Sigmoid colon (tissue), 7 donors: ENCODE measurements around the gene SLC25A43. TPM values are rescaled to one million over a fixed set of nuclear protein-coding genes. Genes with fewer than 3 reads are reported as not detected.
"Not testable (repeated sequence)": the region's sequence is repeated elsewhere in the genome, so short reads cannot be mapped to it uniquely, and the experiment has no call there.

Experiments
- DNase-seq: peaks from one replicate; pipeline ENCODE4 v3.0.0-alpha.2; 2019
- H3K27ac ChIP-seq, 4 donors: fragments of 200-600 bp; sonication (generic); one replicate each; pipeline ENCODE4 v1.5.1; 2016 to 2019; ENCODE audit warnings: mild to moderate bottlenecking in 1 of 4
- H3K27me3 ChIP-seq, 3 donors: fragments of 200-600 bp; sonication (generic); one replicate each; pipeline ENCODE4 v1.5.1; 2019; ENCODE audit warnings: mild to moderate bottlenecking in 1 of 3
- H3K36me3 ChIP-seq, 4 donors: fragments of 200-600 bp; sonication (generic); one replicate each; pipeline ENCODE4 v1.5.1; 2016 to 2019
- H3K4me1 ChIP-seq, 4 donors: fragments of 200-600 bp; sonication (generic); one replicate each; pipeline ENCODE4 v1.5.1; 2017 to 2019
- H3K4me3 ChIP-seq, 4 donors: fragments of 200-600 bp; sonication (generic); one replicate each; pipeline ENCODE4 v1.5.1; 2017 to 2019; ENCODE audit warnings: mild to moderate bottlenecking in 2 of 4, moderate library complexity in 1 of 4
- H3K9me3 ChIP-seq, 4 donors: fragments of 200-600 bp in 3 of 4; sonication (generic) in 3 of 4; one replicate each; pipeline versions ENCODE4 v1.5.1 to v1.6.1; 2013 to 2019
- CTCF ChIP-seq, 4 experiments: fragments of 450-650 bp in 3 of 4; fragments of 200-600 bp in 1 of 4; IDR thresholded peaks; one replicate each; pipeline ENCODE4 v1.5.1; 2016 to 2019; ENCODE audit warnings: antibody characterized with exemption in 4 of 4, mild to moderate bottlenecking in 3 of 4, moderate library complexity in 2 of 4
- EP300 ChIP-seq, 4 donors: sonication (generic); formaldehyde crosslinking; IDR thresholded peaks; one replicate each; pipeline ENCODE4 v1.6.1; 2017; ENCODE audit warnings: antibody characterized with exemption in 4 of 4
- POLR2A ChIP-seq, 2 donors: fragments of 450-650 bp; IDR thresholded peaks; one replicate each; pipeline ENCODE4 v1.6.1; 2016; ENCODE audit warnings: antibody characterized with exemption in 2 of 2, mild to moderate bottlenecking in 2 of 2, moderate library complexity in 2 of 2
- POLR2AphosphoS5 ChIP-seq, 4 donors: sonication (generic); formaldehyde crosslinking; IDR thresholded peaks; one replicate each; pipeline ENCODE4 v1.6.1; 2017; ENCODE audit warnings: antibody characterized with exemption in 4 of 4
- WGBS, 2 donors: extraction: QIAGEN DNeasy Blood & Tissue Kit; methylation state at CpG; one replicate each; pipeline ENCODE4 v1.1.7; 2013; 5-methylcytosine and 5-hydroxymethylcytosine counted together
- intact Hi-C: fragments of 100-400 bp; cut with DNase I; formaldehyde crosslinking; loops from one replicate; pipeline ENCODE4 v1.15.1; 2023
- polyA plus RNA-seq, 3 donors: library from polyadenylated mRNA; stranded (reverse); fragments of 200-250 nt; gene quantifications; one replicate each; pipeline ENCODE4 v1.2.3, GENCODE V29; 2013
- total RNA-seq, 4 donors: library from RNA; depleted of rRNA; stranded (reverse); fragments of >200 nt; gene quantifications; one replicate each; pipeline ENCODE4 v1.1.0, GENCODE V29; 2016
- donor health status: healthy with polysubstance abuse.
- donor health status: Bipolar disorder and iron deficiency.
- donor health status: healthy.

The SLC25A43 gene
- total and polyA plus RNA-seq, 7 donors: 5.3 to 39.5 (median 16.1) TPM

GRCh38 chrX:119374736-119375135 is 24.4 kb upstream of the SLC25A43 start:
- no peak for DNase-seq
- Histone ChIP-seq H3K27ac (no peak overlapping the region), H3K9me3 (no peaks in the 10 kb centered on the region), H3K36me3 (no peaks in the 10 kb centered on the region), H3K27me3 (no peaks in the 10 kb centered on the region), H3K4me1 (no peaks in the 10 kb centered on the region), H3K4me3 (no peak overlapping the region)
- WGBS, 2 donors: 74 to 89% methylated on average over 2 of the region's 2 CpGs
- intact Hi-C loops: no loop called here
- no peak for TF ChIP-seq EP300 (IDR thresholded peaks at IDR 0.05)
- no peak for TF ChIP-seq CTCF (IDR thresholded peaks at IDR 0.05)
- no peak for TF ChIP-seq POLR2A (IDR thresholded peaks at IDR 0.05)
- no peak for TF ChIP-seq POLR2AphosphoS5 (IDR thresholded peaks at IDR 0.05)

- intact Hi-C loops: no loop called here
- 84 to 86% methylated on average over 3 of the region's 3 CpGs for WGBS, 2 donors
- no peaks in the 10 kb centered on the region for H3K9me3 ChIP-seq
These were observed 23.6 kb upstream of the SLC25A43 start for GRCh38 chrX:119375561-119375960.

GRCh38 chrX:119376312-119376711 is 22.8 kb upstream of the SLC25A43 start:
- Histone ChIP-seq H3K9me3 (no peaks in the 10 kb centered on the region), H3K4me3 (no peak overlapping the region), H3K4me1 (no peaks in the 10 kb centered on the region), H3K27ac (no peak overlapping the region), H3K27me3 (no peaks in the 10 kb centered on the region), H3K36me3 (no peaks in the 10 kb centered on the region)
- intact Hi-C loops: no loop called here
- no peak for DNase-seq
- WGBS, 2 donors: 74 to 89% methylated on average over 5 of the region's 5 CpGs
- no peak for TF ChIP-seq EP300 (IDR thresholded peaks at IDR 0.05)
- TF ChIP-seq CTCF (IDR thresholded peaks at IDR 0.05): no peak
- no peak for TF ChIP-seq POLR2A (IDR thresholded peaks at IDR 0.05)
- no peak for TF ChIP-seq POLR2AphosphoS5 (IDR thresholded peaks at IDR 0.05)

More at GRCh38 chrX:119375561-119375960, 23.6 kb upstream of the SLC25A43 start:
- H3K4me3 ChIP-seq: no peak overlapping the region
- H3K27me3 ChIP-seq: no peaks in the 10 kb centered on the region
- no peak overlapping the region for H3K27ac ChIP-seq
- DNase-seq: no peak
- TF ChIP-seq EP300 (IDR thresholded peaks at IDR 0.05) (no peak), POLR2AphosphoS5 (IDR thresholded peaks at IDR 0.05) (no peak), CTCF (IDR thresholded peaks at IDR 0.05) (no peak), POLR2A (IDR thresholded peaks at IDR 0.05) (no peak)
- H3K4me1 ChIP-seq: no peaks in the 10 kb centered on the region
- H3K36me3 ChIP-seq: no peaks in the 10 kb centered on the region

GRCh38 chrX:119381349-119381944 is 17.7 kb upstream of the SLC25A43 start:
- Histone ChIP-seq H3K36me3 (no peaks in the 10 kb centered on the region), H3K4me1 (no peaks in the 10 kb centered on the region), H3K27ac (no peak overlapping the region), H3K4me3 (no peak overlapping the region), H3K9me3 (no peaks in the 10 kb centered on the region), H3K27me3 (no peaks in the 10 kb centered on the region)
- WGBS, 2 donors: 55 to 69% methylated on average over 1 of the region's 1 CpG
- no peak for TF ChIP-seq POLR2AphosphoS5 (IDR thresholded peaks at IDR 0.05)
- no peak for TF ChIP-seq EP300 (IDR thresholded peaks at IDR 0.05)
- no peak for TF ChIP-seq CTCF (IDR thresholded peaks at IDR 0.05)
- no peak for TF ChIP-seq POLR2A (IDR thresholded peaks at IDR 0.05)
- no peak for DNase-seq
- intact Hi-C loops: no loop called here

GRCh38 chrX:119382606-119383005 is 16.5 kb upstream of the SLC25A43 start:
- no peak for DNase-seq
- Histone ChIP-seq H3K9me3 (no peaks in the 10 kb centered on the region), H3K27me3 (no peaks in the 10 kb centered on the region), H3K36me3 (no peaks in the 10 kb centered on the region), H3K4me3 (no peak overlapping the region), H3K27ac (no peak overlapping the region), H3K4me1 (no peaks in the 10 kb centered on the region)
- intact Hi-C loops: no loop called here
- TF ChIP-seq POLR2A (IDR thresholded peaks at IDR 0.05): no peak
- no peak for TF ChIP-seq CTCF (IDR thresholded peaks at IDR 0.05)
- no peak for TF ChIP-seq EP300 (IDR thresholded peaks at IDR 0.05)

- H3K27me3 ChIP-seq, DNase-seq, H3K9me3 ChIP-seq, H3K36me3 ChIP-seq, intact Hi-C loops, H3K4me1 ChIP-seq, H3K27ac ChIP-seq, H3K4me3 ChIP-seq: not testable (repeated sequence)
- 90 to 95% methylated on average over 3 of the region's 4 CpGs for WGBS, 2 donors
These were observed 12.5 kb upstream of the SLC25A43 start for GRCh38 chrX:119386685-119387084.

- H3K4me1 ChIP-seq, H3K36me3 ChIP-seq, DNase-seq, intact Hi-C loops, H3K27ac ChIP-seq, H3K4me3 ChIP-seq, H3K9me3 ChIP-seq, H3K27me3 ChIP-seq: not testable (repeated sequence)
- 92 to 98% methylated on average over 16 to 20 of the region's 20 CpGs for WGBS, 2 donors
These were observed 11.7 kb upstream of the SLC25A43 start for GRCh38 chrX:119387426-119387825.
